Smooth muscle cell (in vitro differentiated cells): ENCODE measurements around the gene GATA5. TPM values are rescaled to one million over a fixed set of nuclear protein-coding genes. Genes with fewer than 3 reads are reported as not detected.

Experiments
- DNase-seq: peaks from one replicate; lab custom pipeline; 2025; ENCODE audit not compliant: unreplicated experiment; lab: John Stamatoyannopoulos, UW
- H2AFZ ChIP-seq: fragments of 200-600 bp; sonication (generic); 2 replicates; pipeline ENCODE4 v1.6.0; 2016; ENCODE audit warnings: antibody characterized with exemption, low read depth, mild to moderate bottlenecking
- H3F3A ChIP-seq: fragments of 200-600 bp; sonication (generic); 2 replicates; pipeline ENCODE4 v1.6.0; 2017; ENCODE audit warnings: antibody characterized with exemption, low read depth
- H3K27ac ChIP-seq: fragments of 200-600 bp; sonication (generic); 2 replicates; pipeline ENCODE4 v1.5.1; 2016; ENCODE audit warnings: low read depth, mild to moderate bottlenecking
- H3K27me3 ChIP-seq: fragments of 200-600 bp; sonication (generic); 2 replicates; pipeline ENCODE4 v1.6.1; 2016; ENCODE audit warnings: low read depth, mild to moderate bottlenecking
- H3K36me3 ChIP-seq: fragments of 200-600 bp; sonication (generic); 2 replicates; pipeline ENCODE4 v1.5.1; 2016; ENCODE audit warnings: low read depth
- H3K4me1 ChIP-seq: fragments of 200-600 bp; sonication (generic); 2 replicates; pipeline ENCODE4 v1.5.1; 2016; ENCODE audit warnings: low read depth
- H3K4me2 ChIP-seq: fragments of 200-600 bp; sonication (generic); 2 replicates; pipeline ENCODE4 v1.6.0; 2016; ENCODE audit warnings: mild to moderate bottlenecking
- H3K4me3 ChIP-seq: fragments of 200-600 bp; sonication (generic); 2 replicates; pipeline ENCODE4 v1.5.1; 2016; ENCODE audit warnings: mild to moderate bottlenecking
- H3K79me2 ChIP-seq: fragments of 200-600 bp; sonication (generic); 2 replicates; pipeline ENCODE4 v1.6.0; 2016; ENCODE audit warnings: low read depth, mild to moderate bottlenecking
- H3K9ac ChIP-seq: fragments of 200-600 bp; sonication (generic); 2 replicates; pipeline ENCODE4 v1.6.0; 2016; ENCODE audit warnings: low read depth
- H3K9me3 ChIP-seq: fragments of 200-600 bp; sonication (generic); replicated peaks from 2 replicates; pipeline ENCODE4 v1.5.1; 2016; ENCODE audit warnings: low read depth
- H4K20me1 ChIP-seq: fragments of 200-600 bp; sonication (generic); 2 replicates; pipeline ENCODE4 v1.6.0; 2016; ENCODE audit warnings: low read depth
- CTCF ChIP-seq: fragments of 200-600 bp; sonication (generic); IDR thresholded peaks from 2 replicates; pipeline ENCODE4 v1.5.1; 2017; ENCODE audit warnings: borderline replicate concordance, mild to moderate bottlenecking, antibody characterized with exemption; ENCODE audit not compliant: insufficient read depth, poor library complexity, severe bottlenecking
- WGBS: methylation state at CpG from one replicate; pipeline ENCODE4 v1.1.7; 2016; ENCODE audit warnings: low lambda C conversion rate; 5-methylcytosine and 5-hydroxymethylcytosine counted together
- polyA plus RNA-seq: library from polyadenylated mRNA; unstranded; fragments of >200 nt; fragmentation: Nextera tagmentation; extraction: Ambion mirVana; gene quantifications from 2 replicates; pipeline ENCODE4 v1.2.1, GENCODE V29; 2016
- total RNA-seq: library from RNA; depleted of rRNA; stranded (reverse); fragments of >200 nt; gene quantifications from 2 replicates; pipeline ENCODE4 v1.2.3, GENCODE V29; 2014

GATA5 gene
- total and polyA plus RNA-seq, 2 experiments from 2014 or later: 1.9 to 9.2 TPM

- no peak overlapping the region for H3K27ac ChIP-seq
- H3K4me2 ChIP-seq: no peak overlapping the region
- TF ChIP-seq CTCF: no peak
- H3K4me3 ChIP-seq: no peak overlapping the region
- H3K27me3 ChIP-seq: no peaks in the 10 kb centered on the region
- H3K4me1 ChIP-seq: no peaks in the 10 kb centered on the region
- WGBS: 90% methylated on average over 10 of the region's 10 CpGs
- no peaks in the 10 kb centered on the region for H3F3A ChIP-seq
- H3K36me3 ChIP-seq: no peaks in the 10 kb centered on the region
- no peak overlapping the region for H2AFZ ChIP-seq
- no peak for DNase-seq
- no peak overlapping the region for H3K9ac ChIP-seq
- no peaks in the 10 kb centered on the region for H3K79me2 ChIP-seq
- H4K20me1 ChIP-seq: no peaks in the 10 kb centered on the region
- no peaks in the 10 kb centered on the region for H3K9me3 ChIP-seq
Observed at GRCh38 chr20:62461157-62461556, 14.6 kb downstream of the GATA5 start.

GRCh38 chr20:62460678-62461077 lies 15.1 kb downstream of the GATA5 start:
- 93% methylated on average over 15 of the region's 15 CpGs for WGBS
- Histone ChIP-seq H3K4me2 (no peak overlapping the region), H3F3A (no peaks in the 10 kb centered on the region), H3K9ac (no peak overlapping the region), H3K36me3 (no peaks in the 10 kb centered on the region), H4K20me1 (no peaks in the 10 kb centered on the region), H3K4me1 (no peaks in the 10 kb centered on the region), H3K9me3 (no peaks in the 10 kb centered on the region), H3K27ac (no peak overlapping the region), H3K79me2 (no peaks in the 10 kb centered on the region), H2AFZ (no peak overlapping the region), H3K27me3 (no peaks in the 10 kb centered on the region), H3K4me3 (no peak overlapping the region)
- DNase-seq: no peak
- no peak for TF ChIP-seq CTCF

- no peak overlapping the region for H3K4me3 ChIP-seq
- no peak for DNase-seq
- no peaks in the 10 kb centered on the region for H4K20me1 ChIP-seq
- H3K9me3 ChIP-seq: no peaks in the 10 kb centered on the region
- H2AFZ ChIP-seq: no peak overlapping the region
- no peak for TF ChIP-seq CTCF
- H3K9ac ChIP-seq: no peak overlapping the region
- no peaks in the 10 kb centered on the region for H3K36me3 ChIP-seq
- no peaks in the 10 kb centered on the region for H3K79me2 ChIP-seq
- no peaks in the 10 kb centered on the region for H3K27me3 ChIP-seq
- no peak overlapping the region for H3K27ac ChIP-seq
- no peak overlapping the region for H3K4me2 ChIP-seq
- no peaks in the 10 kb centered on the region for H3K4me1 ChIP-seq
- WGBS: 68% methylated on average over 10 of the region's 14 CpGs
- no peaks in the 10 kb centered on the region for H3F3A ChIP-seq
Observed at GRCh38 chr20:62459488-62459887, 16.3 kb downstream of the GATA5 start.
